ENCODE data around the gene SEM1.

DNA sequence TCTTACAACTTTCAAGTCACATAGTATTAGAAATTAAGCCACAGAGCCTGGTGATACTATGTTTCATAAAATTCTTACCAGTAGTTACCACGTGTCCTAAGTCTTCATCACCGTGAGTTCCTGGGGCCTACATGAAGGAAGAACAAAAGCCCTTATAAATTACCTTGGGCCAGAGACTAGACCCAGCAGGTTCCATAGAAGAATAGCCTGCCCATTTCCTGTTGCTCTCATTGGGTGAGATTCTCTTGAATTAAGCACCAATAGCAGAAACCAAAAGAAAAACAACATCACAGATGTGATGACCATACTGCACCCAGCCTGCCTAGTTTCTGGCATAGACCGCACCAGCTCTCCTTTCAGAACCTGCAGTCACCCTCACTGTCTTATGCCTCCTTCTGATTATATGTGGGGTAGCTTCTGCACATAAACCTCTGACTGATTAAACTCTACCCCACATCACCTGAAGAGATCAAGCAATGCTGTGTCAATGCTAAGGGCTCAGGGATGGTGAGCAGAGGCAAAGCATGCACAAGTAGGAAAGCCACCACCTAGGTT, 18.0 kb upstream of the SEM1 start:
- TF ChIP-seq, protein P1, sequence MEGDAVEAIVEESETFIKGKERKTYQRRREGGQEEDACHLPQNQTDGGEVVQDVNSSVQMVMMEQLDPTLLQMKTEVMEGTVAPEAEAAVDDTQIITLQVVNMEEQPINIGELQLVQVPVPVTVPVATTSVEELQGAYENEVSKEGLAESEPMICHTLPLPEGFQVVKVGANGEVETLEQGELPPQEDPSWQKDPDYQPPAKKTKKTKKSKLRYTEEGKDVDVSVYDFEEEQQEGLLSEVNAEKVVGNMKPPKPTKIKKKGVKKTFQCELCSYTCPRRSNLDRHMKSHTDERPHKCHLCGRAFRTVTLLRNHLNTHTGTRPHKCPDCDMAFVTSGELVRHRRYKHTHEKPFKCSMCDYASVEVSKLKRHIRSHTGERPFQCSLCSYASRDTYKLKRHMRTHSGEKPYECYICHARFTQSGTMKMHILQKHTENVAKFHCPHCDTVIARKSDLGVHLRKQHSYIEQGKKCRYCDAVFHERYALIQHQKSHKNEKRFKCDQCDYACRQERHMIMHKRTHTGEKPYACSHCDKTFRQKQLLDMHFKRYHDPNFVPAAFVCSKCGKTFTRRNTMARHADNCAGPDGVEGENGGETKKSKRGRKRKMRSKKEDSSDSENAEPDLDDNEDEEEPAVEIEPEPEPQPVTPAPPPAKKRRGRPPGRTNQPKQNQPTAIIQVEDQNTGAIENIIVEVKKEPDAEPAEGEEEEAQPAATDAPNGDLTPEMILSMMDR (IDR thresholded peaks at IDR 0.05), result no peak
- no peak for TF ChIP-seq RFX5 (IDR thresholded peaks at IDR 0.05)
- no peak for TF ChIP-seq RNF2 (IDR thresholded peaks at IDR 0.05; ENCODE audit: borderline replicate concordance, low read depth)
- TF ChIP-seq, protein P2, sequence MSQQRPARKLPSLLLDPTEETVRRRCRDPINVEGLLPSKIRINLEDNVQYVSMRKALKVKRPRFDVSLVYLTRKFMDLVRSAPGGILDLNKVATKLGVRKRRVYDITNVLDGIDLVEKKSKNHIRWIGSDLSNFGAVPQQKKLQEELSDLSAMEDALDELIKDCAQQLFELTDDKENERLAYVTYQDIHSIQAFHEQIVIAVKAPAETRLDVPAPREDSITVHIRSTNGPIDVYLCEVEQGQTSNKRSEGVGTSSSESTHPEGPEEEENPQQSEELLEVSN (IDR thresholded peaks at IDR 0.05; ENCODE audit: borderline replicate concordance, low read depth), result no peak
- TF ChIP-seq POLR2A (IDR thresholded peaks at IDR 0.05; ENCODE audit: low read length), result no peak
- no peak for TF ChIP-seq CBX2 (IDR thresholded peaks at IDR 0.05; ENCODE audit: borderline replicate concordance, low read depth)
- TF ChIP-seq, protein P3, sequence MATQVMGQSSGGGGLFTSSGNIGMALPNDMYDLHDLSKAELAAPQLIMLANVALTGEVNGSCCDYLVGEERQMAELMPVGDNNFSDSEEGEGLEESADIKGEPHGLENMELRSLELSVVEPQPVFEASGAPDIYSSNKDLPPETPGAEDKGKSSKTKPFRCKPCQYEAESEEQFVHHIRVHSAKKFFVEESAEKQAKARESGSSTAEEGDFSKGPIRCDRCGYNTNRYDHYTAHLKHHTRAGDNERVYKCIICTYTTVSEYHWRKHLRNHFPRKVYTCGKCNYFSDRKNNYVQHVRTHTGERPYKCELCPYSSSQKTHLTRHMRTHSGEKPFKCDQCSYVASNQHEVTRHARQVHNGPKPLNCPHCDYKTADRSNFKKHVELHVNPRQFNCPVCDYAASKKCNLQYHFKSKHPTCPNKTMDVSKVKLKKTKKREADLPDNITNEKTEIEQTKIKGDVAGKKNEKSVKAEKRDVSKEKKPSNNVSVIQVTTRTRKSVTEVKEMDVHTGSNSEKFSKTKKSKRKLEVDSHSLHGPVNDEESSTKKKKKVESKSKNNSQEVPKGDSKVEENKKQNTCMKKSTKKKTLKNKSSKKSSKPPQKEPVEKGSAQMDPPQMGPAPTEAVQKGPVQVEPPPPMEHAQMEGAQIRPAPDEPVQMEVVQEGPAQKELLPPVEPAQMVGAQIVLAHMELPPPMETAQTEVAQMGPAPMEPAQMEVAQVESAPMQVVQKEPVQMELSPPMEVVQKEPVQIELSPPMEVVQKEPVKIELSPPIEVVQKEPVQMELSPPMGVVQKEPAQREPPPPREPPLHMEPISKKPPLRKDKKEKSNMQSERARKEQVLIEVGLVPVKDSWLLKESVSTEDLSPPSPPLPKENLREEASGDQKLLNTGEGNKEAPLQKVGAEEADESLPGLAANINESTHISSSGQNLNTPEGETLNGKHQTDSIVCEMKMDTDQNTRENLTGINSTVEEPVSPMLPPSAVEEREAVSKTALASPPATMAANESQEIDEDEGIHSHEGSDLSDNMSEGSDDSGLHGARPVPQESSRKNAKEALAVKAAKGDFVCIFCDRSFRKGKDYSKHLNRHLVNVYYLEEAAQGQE (IDR thresholded peaks at IDR 0.05), result no peak
- TF ChIP-seq EP300 (IDR thresholded peaks at IDR 0.05), result no peak
- TF ChIP-seq MYC (IDR thresholded peaks at IDR 0.05; ENCODE audit: borderline replicate concordance, low read length), result no peak
- no peak for TF ChIP-seq EHMT2 (IDR thresholded peaks at IDR 0.05; ENCODE audit: low read depth)
- no peak for TF ChIP-seq CHD2 (IDR thresholded peaks at IDR 0.05; ENCODE audit: low read length, partially characterized antibody)

All from A549 (cell line).